ENCODE results near the gene H2AZ1. TPM values are rescaled to one million over a fixed set of nuclear protein-coding genes. Genes with fewer than 3 reads are reported as not detected.
A peak's percentile ranks its signal among the peaks of the same experiment; 100 is the strongest.

H2AZ1 gene
- total RNA-seq (ENCODE audit: unreplicated experiment) = 318 TPM
- long read RNA-seq, transcript H2AFZ-201 (5 exons, 979 nt) = major isoform, 531 of 556 reads
- long read RNA-seq, partial matches to known transcripts = 3 of 556 reads
- long read RNA-seq, other reads (novel, unspliced or antisense) = 18 of 556 reads

DNA sequence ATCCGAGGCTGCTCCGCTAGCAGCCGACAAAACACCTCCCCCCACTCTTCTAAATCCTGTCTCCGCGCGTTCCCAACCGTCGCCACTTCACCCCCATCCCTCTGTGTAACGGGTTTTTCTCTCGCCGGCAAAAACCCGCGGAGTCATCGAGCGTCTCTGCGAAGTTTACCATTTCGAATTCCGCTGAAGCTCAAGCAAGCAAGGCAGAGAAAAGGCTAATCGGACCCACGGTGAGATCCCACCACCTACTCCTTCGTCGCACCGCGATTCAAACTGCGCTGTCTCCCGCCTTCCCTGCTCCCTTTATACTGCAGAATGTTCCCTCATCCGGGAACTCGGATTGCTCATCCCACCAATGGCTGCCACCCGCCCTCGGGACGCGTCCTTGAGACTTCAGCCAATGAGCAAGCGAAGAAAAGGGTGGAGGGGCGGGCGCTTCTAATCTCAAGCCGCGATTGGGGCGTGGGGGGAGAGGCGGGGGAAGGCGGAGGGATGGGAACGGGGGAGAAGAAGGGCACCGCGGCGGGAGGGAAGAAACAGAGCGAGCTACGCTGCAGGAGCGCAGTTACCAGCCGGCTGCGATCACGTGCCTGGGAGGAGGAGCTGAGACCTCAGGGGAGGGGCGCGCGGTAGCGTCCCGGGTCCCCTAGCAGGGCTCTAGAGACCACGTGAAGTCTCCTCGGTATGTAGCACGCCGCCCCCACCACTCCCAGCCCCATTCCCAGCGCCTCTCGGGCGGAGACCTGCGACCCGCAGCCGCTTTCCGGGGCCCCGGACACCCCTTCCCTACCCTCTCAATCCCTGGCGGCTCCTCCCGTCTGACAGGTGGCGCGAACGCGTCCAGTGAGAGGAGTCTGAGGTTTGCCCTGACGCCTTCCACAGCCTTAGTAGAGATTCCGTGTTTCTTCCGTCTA lies at the start of gene H2AZ1:
Gene H2AZ1, minus strand, starts transcription at position 277 of the 914 bp plus-strand sequence. Its CDS starts 105 bp downstream, at position 172.
- H3K4me1 Mint-ChIP-seq (ENCODE audit: unreplicated experiment) = peaks cover 16% of the 10 kb centered on the region
- H3K4me3 Mint-ChIP-seq (ENCODE audit: unreplicated experiment) = no peak within 1 kb of the TSS
- no peaks in the 10 kb centered on the region for H3K9me3 Mint-ChIP-seq (ENCODE audit: unreplicated experiment)
- peaks cover 3% of the 10 kb centered on the region for H3K36me3 Mint-ChIP-seq (ENCODE audit: low read depth, unreplicated experiment)
- no peak within 1 kb of the TSS for H3K27ac Mint-ChIP-seq (ENCODE audit: unreplicated experiment)
- H3K27me3 Mint-ChIP-seq (ENCODE audit: unreplicated experiment) = peaks cover 8% of the 10 kb centered on the region
- DNase-seq (ENCODE audit: low spot score) = peak; percentile 95
- TF ChIP-seq, protein P1, sequence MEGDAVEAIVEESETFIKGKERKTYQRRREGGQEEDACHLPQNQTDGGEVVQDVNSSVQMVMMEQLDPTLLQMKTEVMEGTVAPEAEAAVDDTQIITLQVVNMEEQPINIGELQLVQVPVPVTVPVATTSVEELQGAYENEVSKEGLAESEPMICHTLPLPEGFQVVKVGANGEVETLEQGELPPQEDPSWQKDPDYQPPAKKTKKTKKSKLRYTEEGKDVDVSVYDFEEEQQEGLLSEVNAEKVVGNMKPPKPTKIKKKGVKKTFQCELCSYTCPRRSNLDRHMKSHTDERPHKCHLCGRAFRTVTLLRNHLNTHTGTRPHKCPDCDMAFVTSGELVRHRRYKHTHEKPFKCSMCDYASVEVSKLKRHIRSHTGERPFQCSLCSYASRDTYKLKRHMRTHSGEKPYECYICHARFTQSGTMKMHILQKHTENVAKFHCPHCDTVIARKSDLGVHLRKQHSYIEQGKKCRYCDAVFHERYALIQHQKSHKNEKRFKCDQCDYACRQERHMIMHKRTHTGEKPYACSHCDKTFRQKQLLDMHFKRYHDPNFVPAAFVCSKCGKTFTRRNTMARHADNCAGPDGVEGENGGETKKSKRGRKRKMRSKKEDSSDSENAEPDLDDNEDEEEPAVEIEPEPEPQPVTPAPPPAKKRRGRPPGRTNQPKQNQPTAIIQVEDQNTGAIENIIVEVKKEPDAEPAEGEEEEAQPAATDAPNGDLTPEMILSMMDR (IDR thresholded peaks at IDR 0.05; ENCODE audit: unreplicated experiment) = no peak

DNA sequence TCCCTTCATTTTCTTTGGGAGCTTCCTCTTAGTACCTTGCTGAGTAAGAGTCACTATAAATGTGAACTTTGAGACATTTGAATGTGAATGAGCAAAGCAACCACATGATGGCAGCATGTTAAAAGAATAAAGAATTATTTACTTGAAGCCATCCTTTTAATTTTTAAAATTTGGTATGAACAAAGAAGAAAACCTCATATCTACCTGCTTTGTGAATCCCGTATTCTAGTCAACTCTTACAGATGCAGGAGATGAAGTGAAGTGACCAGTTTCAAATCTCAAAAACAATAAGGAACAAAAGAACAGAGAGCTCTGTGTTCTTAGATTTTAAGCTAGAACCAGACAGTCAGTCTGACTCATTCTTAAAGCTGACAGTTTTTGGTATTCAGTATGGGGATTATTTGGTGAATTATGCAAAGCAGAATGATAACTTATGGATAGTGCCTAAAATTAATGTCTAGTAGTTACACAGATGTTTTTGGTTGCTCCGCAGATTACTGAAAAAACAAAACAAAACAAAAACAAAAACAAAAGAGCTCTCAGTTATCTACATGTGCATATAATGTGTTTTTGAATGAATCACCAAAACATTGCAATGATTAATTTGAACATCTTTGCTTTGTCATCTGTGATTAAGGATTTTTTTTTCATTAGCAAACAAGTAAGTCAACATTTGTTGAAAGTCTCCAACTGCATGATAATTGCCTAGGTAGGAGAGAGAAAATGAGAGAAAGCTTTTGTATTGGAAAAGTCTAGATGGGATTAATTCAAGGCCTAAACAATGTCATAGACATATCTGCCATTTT lies 48.2 kb upstream of the H2AZ1 start:
- no peaks in the 10 kb centered on the region for H3K9me3 Mint-ChIP-seq (ENCODE audit: unreplicated experiment)
- no peak for DNase-seq (ENCODE audit: low spot score)
- H3K4me3 Mint-ChIP-seq (ENCODE audit: unreplicated experiment) = no peak overlapping the region
- no peaks in the 10 kb centered on the region for H3K36me3 Mint-ChIP-seq (ENCODE audit: low read depth, unreplicated experiment)
- TF ChIP-seq, protein P1 (IDR thresholded peaks at IDR 0.05; ENCODE audit: unreplicated experiment) = no peak
- H3K4me1 Mint-ChIP-seq (ENCODE audit: unreplicated experiment) = peaks cover 6% of the 10 kb centered on the region
- H3K27ac Mint-ChIP-seq (ENCODE audit: unreplicated experiment) = no peak overlapping the region
- H3K27me3 Mint-ChIP-seq (ENCODE audit: unreplicated experiment) = no peaks in the 10 kb centered on the region

DNA sequence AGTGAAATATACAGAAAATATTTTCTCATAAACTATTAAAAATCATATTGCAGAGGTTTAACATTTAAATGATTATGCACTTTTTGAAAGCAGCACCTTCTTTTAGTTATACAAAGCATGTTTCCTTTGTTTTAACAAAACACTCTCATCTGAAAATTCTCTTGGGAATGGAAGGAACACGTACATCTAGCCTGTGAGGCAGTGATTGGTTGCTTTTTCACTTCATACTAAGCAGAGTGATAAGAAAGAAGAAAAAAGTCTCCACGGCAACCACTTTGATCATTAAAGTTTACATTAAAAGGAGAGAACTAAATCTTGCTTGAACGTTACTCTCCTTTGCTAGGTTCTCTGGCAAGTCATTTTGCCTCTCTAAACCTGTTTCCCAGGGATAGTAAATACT lies 41.7 kb upstream of the H2AZ1 start:
- Mint-ChIP-seq H3K4me1 (ENCODE audit: unreplicated experiment) (no peaks in the 10 kb centered on the region), H3K4me3 (ENCODE audit: unreplicated experiment) (no peak overlapping the region), H3K27me3 (ENCODE audit: unreplicated experiment) (no peaks in the 10 kb centered on the region), H3K9me3 (ENCODE audit: unreplicated experiment) (no peaks in the 10 kb centered on the region), H3K36me3 (ENCODE audit: low read depth, unreplicated experiment) (no peaks in the 10 kb centered on the region), H3K27ac (ENCODE audit: unreplicated experiment) (no peak overlapping the region)
- TF ChIP-seq, protein P1 (IDR thresholded peaks at IDR 0.05; ENCODE audit: unreplicated experiment) = no peak
- no peak for DNase-seq (ENCODE audit: low spot score)

DNA sequence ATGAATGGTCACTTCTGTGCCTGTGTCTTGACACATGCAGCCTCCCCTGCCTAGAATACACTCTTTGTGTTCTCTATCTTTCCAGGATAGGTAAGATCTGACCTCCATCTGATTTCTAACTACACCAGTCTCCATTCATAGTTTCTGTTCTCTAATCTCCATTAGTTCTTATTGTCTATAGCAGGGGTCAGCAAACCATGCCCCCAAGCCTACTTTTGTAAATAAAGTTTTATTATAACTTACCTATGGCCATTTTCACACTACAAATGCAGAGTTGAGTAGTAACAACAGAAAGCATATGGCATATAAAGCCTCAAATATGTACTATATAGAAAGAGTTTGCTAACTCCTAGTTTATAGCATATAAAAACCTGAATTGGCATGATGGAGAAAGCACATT lies 37.6 kb upstream of the H2AZ1 start:
- TF ChIP-seq, protein P1 (IDR thresholded peaks at IDR 0.05; ENCODE audit: unreplicated experiment) = no peak
- Mint-ChIP-seq H3K4me3 (ENCODE audit: unreplicated experiment) (no peak overlapping the region), H3K9me3 (ENCODE audit: unreplicated experiment) (no peaks in the 10 kb centered on the region), H3K36me3 (ENCODE audit: low read depth, unreplicated experiment) (no peaks in the 10 kb centered on the region), H3K27ac (ENCODE audit: unreplicated experiment) (no peak overlapping the region), H3K4me1 (ENCODE audit: unreplicated experiment) (peaks cover 16% of the 10 kb centered on the region), H3K27me3 (ENCODE audit: unreplicated experiment) (peaks cover 1% of the 10 kb centered on the region)
- no peak for DNase-seq (ENCODE audit: low spot score)

All from endothelial cell (in vitro differentiated cells).